Breast epithelium (tissue), 3 donors: ENCODE data around the gene WFIKKN2.

ENCODE experiments used
- POLR2A ChIP-seq: fragments of 450-650 bp; IDR thresholded peaks from one replicate; pipeline ENCODE4 v1.6.1; 2016; ENCODE audit warnings: antibody characterized with exemption, mild to moderate bottlenecking, moderate library complexity
- TF ChIP-seq, protein P1 (sequence below), 3 donors: fragments of 450-650 bp; IDR thresholded peaks; one replicate each; pipeline ENCODE4 v1.5.1; 2016 to 2017; ENCODE audit warnings: antibody characterized with exemption in 3 of 3, mild to moderate bottlenecking in 3 of 3, moderate library complexity in 3 of 3

DNA sequence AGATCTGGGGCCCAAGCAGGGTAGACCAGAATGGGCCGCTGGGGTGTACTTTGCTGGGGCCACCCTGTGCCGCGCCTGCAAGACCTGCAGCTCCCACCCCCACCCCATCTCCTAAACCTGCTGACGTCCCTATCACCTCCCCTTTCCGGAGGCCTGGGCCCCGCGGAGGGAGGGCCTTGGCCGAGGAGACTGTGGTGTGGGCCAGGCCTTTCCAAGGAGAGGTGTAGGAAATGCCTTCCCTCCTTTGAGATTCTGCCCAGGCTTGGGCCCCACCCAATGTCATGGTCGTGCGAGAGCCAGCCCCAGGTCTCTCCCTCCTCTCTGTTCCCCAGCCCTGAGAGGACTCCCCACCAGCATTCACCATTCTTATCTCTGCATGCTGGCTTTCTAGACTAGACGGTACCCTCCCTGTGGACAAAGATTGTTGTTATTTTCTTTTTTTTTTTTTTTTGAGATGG, 3.9 kb upstream of the WFIKKN2 start:
- TF ChIP-seq, protein P1, sequence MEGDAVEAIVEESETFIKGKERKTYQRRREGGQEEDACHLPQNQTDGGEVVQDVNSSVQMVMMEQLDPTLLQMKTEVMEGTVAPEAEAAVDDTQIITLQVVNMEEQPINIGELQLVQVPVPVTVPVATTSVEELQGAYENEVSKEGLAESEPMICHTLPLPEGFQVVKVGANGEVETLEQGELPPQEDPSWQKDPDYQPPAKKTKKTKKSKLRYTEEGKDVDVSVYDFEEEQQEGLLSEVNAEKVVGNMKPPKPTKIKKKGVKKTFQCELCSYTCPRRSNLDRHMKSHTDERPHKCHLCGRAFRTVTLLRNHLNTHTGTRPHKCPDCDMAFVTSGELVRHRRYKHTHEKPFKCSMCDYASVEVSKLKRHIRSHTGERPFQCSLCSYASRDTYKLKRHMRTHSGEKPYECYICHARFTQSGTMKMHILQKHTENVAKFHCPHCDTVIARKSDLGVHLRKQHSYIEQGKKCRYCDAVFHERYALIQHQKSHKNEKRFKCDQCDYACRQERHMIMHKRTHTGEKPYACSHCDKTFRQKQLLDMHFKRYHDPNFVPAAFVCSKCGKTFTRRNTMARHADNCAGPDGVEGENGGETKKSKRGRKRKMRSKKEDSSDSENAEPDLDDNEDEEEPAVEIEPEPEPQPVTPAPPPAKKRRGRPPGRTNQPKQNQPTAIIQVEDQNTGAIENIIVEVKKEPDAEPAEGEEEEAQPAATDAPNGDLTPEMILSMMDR (IDR thresholded peaks at IDR 0.05) = no peak
- no peak for TF ChIP-seq POLR2A
